Transverse colon (tissue), 4 donors: ENCODE data around the gene HNRNPA3. TPM values are rescaled to one million over a fixed set of nuclear protein-coding genes. Genes with fewer than 3 reads are reported as not detected.

Source experiments
- DNase-seq: peaks from one replicate; pipeline ENCODE4 v3.0.0-alpha.2; 2019
- H3K27ac ChIP-seq, 4 donors: fragments of 200-600 bp; sonication (generic); 2 replicates each; pipeline ENCODE4 v1.5.1; 2016 to 2018; ENCODE audit warnings: inconsistent platforms in 4 of 4
- H3K27me3 ChIP-seq: fragments of 200-600 bp; sonication (generic); 2 replicates; pipeline ENCODE4 v1.5.1; 2017; ENCODE audit warnings: inconsistent platforms
- H3K36me3 ChIP-seq, 4 donors: fragments of 200-600 bp; sonication (generic); 2 replicates each; pipeline ENCODE4 v1.5.1; 2017 to 2019; ENCODE audit warnings: inconsistent platforms in 4 of 4
- H3K4me1 ChIP-seq, 4 donors: fragments of 200-600 bp; sonication (generic); 2 replicates each; pipeline ENCODE4 v1.5.1; 2017 to 2020; ENCODE audit warnings: inconsistent platforms in 4 of 4
- H3K4me3 ChIP-seq, 4 donors: fragments of 200-600 bp; sonication (generic); 1 replicate in 1 of 4; 2 replicates in 3 of 4; pipeline versions ENCODE4 v1.5.1 to v1.6.1; 2017 to 2019; ENCODE audit warnings: inconsistent platforms in 4 of 4
- H3K9me3 ChIP-seq, 2 donors: fragments of 200-600 bp; sonication (generic); 2 replicates each; pipeline ENCODE4 v1.5.1; 2017 to 2019; ENCODE audit warnings: inconsistent platforms in 2 of 2
- EP300 ChIP-seq: sonication (generic); formaldehyde crosslinking; IDR thresholded peaks from one replicate; pipeline ENCODE4 v1.6.1; 2017; ENCODE audit warnings: antibody characterized with exemption, low read depth
- POLR2A ChIP-seq: fragments of 450-650 bp; IDR thresholded peaks from one replicate; pipeline ENCODE4 v1.6.1; 2016; ENCODE audit warnings: antibody characterized with exemption, mild to moderate bottlenecking, moderate library complexity
- POLR2AphosphoS5 ChIP-seq, 3 donors: sonication (generic); formaldehyde crosslinking; IDR thresholded peaks; one replicate each; pipeline ENCODE4 v1.6.1; 2016; ENCODE audit warnings: antibody characterized with exemption in 3 of 3
- WGBS, 2 donors: methylation state at CpG; one replicate each; pipeline ENCODE4 v1.1.5; 2018; ENCODE audit warnings: low coverage in 1 of 2; 5-methylcytosine and 5-hydroxymethylcytosine counted together
- in situ Hi-C, 4 donors: fragments of 200-750 bp; cut with MboI; loops; one replicate each; pipeline versions ENCODE4 v1.15.0 to v1.15.1; 2017; ENCODE audit warnings: low sequenced_read_pairs in 3 of 4, low pct_ligation_motif_present in 1 of 4, low pct_unique_long_range_greater_than_20kb in 1 of 4
- intact Hi-C: fragments of 100-400 bp; cut with DNase I; formaldehyde crosslinking; loops from one replicate; pipeline ENCODE4 v1.15.1; 2023; ENCODE audit warnings: low total_unique reads
- total RNA-seq, 4 donors: library from RNA; depleted of rRNA; stranded (reverse); fragments of >200 nt; gene quantifications; one replicate each; pipeline ENCODE4 v1.1.0, GENCODE V29; 2016
- TF ChIP-seq, protein P1 (sequence below), 5 experiments: fragments of 200-600 bp in 3 of 5; fragments of 450-650 bp in 2 of 5; sonication (generic) in 3 of 5; IDR thresholded peaks; 1 replicate in 2 of 5; 2 replicates in 3 of 5; pipeline ENCODE4 v1.5.1; 2016 to 2017; ENCODE audit warnings: antibody characterized with exemption in 5 of 5, inconsistent platforms in 3 of 5, mild to moderate bottlenecking in 2 of 5, moderate library complexity in 1 of 5

The HNRNPA3 gene
- total RNA-seq, 4 donors from 2014 or later, result 40.6 to 83.2 (median 57.4) TPM

GRCh38 chr2:177225965-177226360, 13.4 kb downstream of the HNRNPA3 start:
- no peak for DNase-seq
- Histone ChIP-seq H3K36me3 (peaks cover 0 to 42% (median 14%) of the 10 kb centered on the region in 4 donors), H3K9me3 (no peaks in the 10 kb centered on the region), H3K27me3 (no peaks in the 10 kb centered on the region), H3K27ac (no peak overlapping the region), H3K4me1 (peaks cover 0 to 3% (median 0%) of the 10 kb centered on the region in 4 donors), H3K4me3 (no peak overlapping the region)
- in situ Hi-C loops (no loop called here), intact Hi-C loops (no loop called here)
- WGBS, 2 donors, result 82 to 85% methylated on average over 2 of the region's 2 CpGs
- TF ChIP-seq POLR2AphosphoS5 (IDR thresholded peaks at IDR 0.05) (no peak), POLR2A (no peak)
- TF ChIP-seq, protein P1, sequence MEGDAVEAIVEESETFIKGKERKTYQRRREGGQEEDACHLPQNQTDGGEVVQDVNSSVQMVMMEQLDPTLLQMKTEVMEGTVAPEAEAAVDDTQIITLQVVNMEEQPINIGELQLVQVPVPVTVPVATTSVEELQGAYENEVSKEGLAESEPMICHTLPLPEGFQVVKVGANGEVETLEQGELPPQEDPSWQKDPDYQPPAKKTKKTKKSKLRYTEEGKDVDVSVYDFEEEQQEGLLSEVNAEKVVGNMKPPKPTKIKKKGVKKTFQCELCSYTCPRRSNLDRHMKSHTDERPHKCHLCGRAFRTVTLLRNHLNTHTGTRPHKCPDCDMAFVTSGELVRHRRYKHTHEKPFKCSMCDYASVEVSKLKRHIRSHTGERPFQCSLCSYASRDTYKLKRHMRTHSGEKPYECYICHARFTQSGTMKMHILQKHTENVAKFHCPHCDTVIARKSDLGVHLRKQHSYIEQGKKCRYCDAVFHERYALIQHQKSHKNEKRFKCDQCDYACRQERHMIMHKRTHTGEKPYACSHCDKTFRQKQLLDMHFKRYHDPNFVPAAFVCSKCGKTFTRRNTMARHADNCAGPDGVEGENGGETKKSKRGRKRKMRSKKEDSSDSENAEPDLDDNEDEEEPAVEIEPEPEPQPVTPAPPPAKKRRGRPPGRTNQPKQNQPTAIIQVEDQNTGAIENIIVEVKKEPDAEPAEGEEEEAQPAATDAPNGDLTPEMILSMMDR (IDR thresholded peaks at IDR 0.05), result no peak

GRCh38 chr2:177229442-177230242, 17.0 kb downstream of the HNRNPA3 start:
- no peak overlapping the region for H3K4me3 ChIP-seq
- H3K27me3 ChIP-seq, result no peaks in the 10 kb centered on the region
- intact Hi-C loops, result no loop called here
- DNase-seq, result no peak
- no peaks in the 10 kb centered on the region for H3K9me3 ChIP-seq
- H3K4me1 ChIP-seq, result no peaks in the 10 kb centered on the region
- WGBS, 2 donors, result 92% methylated on average over 4 to 8 of the region's 8 CpGs
- TF ChIP-seq EP300, result no peak
- TF ChIP-seq POLR2A, result no peak
- TF ChIP-seq POLR2AphosphoS5 (IDR thresholded peaks at IDR 0.05), result peak in 1 of 3 donors; percentile 48
- TF ChIP-seq, protein P1 (IDR thresholded peaks at IDR 0.05), result no peak
- in situ Hi-C loops, result no loop called here
- H3K27ac ChIP-seq, result no peak overlapping the region
- peaks cover 0 to 48% (median 14%) of the 10 kb centered on the region in 4 donors for H3K36me3 ChIP-seq

DNA sequence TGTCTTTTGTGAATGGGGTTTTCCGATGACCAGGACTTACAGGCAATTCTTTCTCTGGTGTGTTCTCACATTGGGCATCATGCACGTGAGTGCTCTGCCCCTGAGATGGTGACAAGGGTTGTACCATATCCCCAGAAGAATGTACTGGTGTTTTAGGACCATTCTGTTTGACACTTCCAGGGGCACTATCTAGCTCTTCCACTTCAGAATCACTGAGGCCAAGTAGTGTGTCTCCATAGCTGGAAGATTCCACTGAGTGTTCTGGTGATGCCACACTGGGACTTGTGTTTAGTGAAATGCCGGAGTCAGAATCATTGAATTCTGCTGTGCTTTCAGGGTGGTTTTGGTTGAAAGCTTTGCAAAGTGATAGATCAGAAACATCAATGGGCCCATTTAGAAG, 18.7 kb downstream of the HNRNPA3 start:
- Histone ChIP-seq H3K36me3 (peaks cover 0 to 44% (median 14%) of the 10 kb centered on the region in 4 donors), H3K4me3 (no peak overlapping the region), H3K4me1 (peaks cover 0 to 6% (median 1%) of the 10 kb centered on the region in 4 donors), H3K27ac (no peak overlapping the region), H3K9me3 (no peaks in the 10 kb centered on the region), H3K27me3 (no peaks in the 10 kb centered on the region)
- TF ChIP-seq POLR2A, result no peak
- peak in 1 of 3 donors; percentile 45 for TF ChIP-seq POLR2AphosphoS5 (IDR thresholded peaks at IDR 0.05)
- TF ChIP-seq, protein P1 (IDR thresholded peaks at IDR 0.05), result no peak
- TF ChIP-seq EP300, result no peak
- in situ Hi-C loops, result no loop called here
- no peak for DNase-seq
- intact Hi-C loops, result no loop called here
- WGBS, 2 donors, result 91 to 92% methylated on average over 2 to 3 of the region's 3 CpGs

- Histone ChIP-seq H3K4me1 (peaks cover 0 to 14% (median 1%) of the 10 kb centered on the region in 4 donors), H3K27ac (no peak overlapping the region), H3K36me3 (peaks cover 0 to 44% (median 14%) of the 10 kb centered on the region in 4 donors), H3K27me3 (no peaks in the 10 kb centered on the region), H3K9me3 (no peaks in the 10 kb centered on the region), H3K4me3 (no peak overlapping the region)
- WGBS, 2 donors, result 83 to 86% methylated on average over 8 of the region's 8 CpGs
- TF ChIP-seq, protein P1 (IDR thresholded peaks at IDR 0.05), result no peak
- TF ChIP-seq EP300 (no peak), POLR2AphosphoS5 (IDR thresholded peaks at IDR 0.05) (no peak), POLR2A (no peak)
- in situ Hi-C loops (no loop called here), intact Hi-C loops (no loop called here)
- DNase-seq, result no peak
These were observed 19.6 kb downstream of the HNRNPA3 start for GRCh38 chr2:177232098-177232704.
